ENCODE results near the gene SMYD1. TPM values are rescaled to one million over a fixed set of nuclear protein-coding genes. Genes with fewer than 3 reads are reported as not detected.

Gene SMYD1
- total RNA-seq, 1 donor from 2014 or later = not detected

GRCh38 chr2:88147145-88147544 is 79.5 kb downstream of the SMYD1 start:
- no peak overlapping the region for H3K4me3 Mint-ChIP-seq (ENCODE audit: unreplicated experiment)
- peaks cover 26% of the 10 kb centered on the region for H3K27me3 Mint-ChIP-seq (ENCODE audit: low read depth)
- H3K36me3 Mint-ChIP-seq (ENCODE audit: low read depth) = peaks cover 10% of the 10 kb centered on the region
- H3K4me1 Mint-ChIP-seq (ENCODE audit: low read depth) = no peaks in the 10 kb centered on the region
- TF ChIP-seq CTCF (IDR thresholded peaks at IDR 0.05) = no peak
- H3K27ac Mint-ChIP-seq (ENCODE audit: unreplicated experiment) = no peak overlapping the region
- DNase-seq (ENCODE audit: low spot score) = no peak
- peaks cover 24% of the 10 kb centered on the region for H3K9me3 Mint-ChIP-seq (ENCODE audit: low read depth)

- Mint-ChIP-seq H3K27me3 (ENCODE audit: low read depth) (peaks cover 18% of the 10 kb centered on the region), H3K4me1 (ENCODE audit: low read depth) (no peaks in the 10 kb centered on the region), H3K27ac (ENCODE audit: unreplicated experiment) (no peak overlapping the region), H3K9me3 (ENCODE audit: low read depth) (peaks cover 29% of the 10 kb centered on the region), H3K4me3 (ENCODE audit: unreplicated experiment) (no peak overlapping the region), H3K36me3 (ENCODE audit: low read depth) (peaks cover 16% of the 10 kb centered on the region)
- DNase-seq (ENCODE audit: low spot score) = no peak
- TF ChIP-seq CTCF (IDR thresholded peaks at IDR 0.05) = no peak
These were observed 81.4 kb downstream of the SMYD1 start for GRCh38 chr2:88148929-88149438.

GRCh38 chr2:88159481-88159880 is 91.9 kb downstream of the SMYD1 start:
- no peak for TF ChIP-seq CTCF (IDR thresholded peaks at IDR 0.05)
- DNase-seq (ENCODE audit: low spot score) = no peak
- Mint-ChIP-seq H3K36me3 (ENCODE audit: low read depth) (no peaks in the 10 kb centered on the region), H3K27me3 (ENCODE audit: low read depth) (peaks cover 2% of the 10 kb centered on the region), H3K27ac (ENCODE audit: unreplicated experiment) (no peak overlapping the region), H3K4me3 (ENCODE audit: unreplicated experiment) (no peak overlapping the region), H3K9me3 (ENCODE audit: low read depth) (no peaks in the 10 kb centered on the region), H3K4me1 (ENCODE audit: low read depth) (no peaks in the 10 kb centered on the region)

- H3K4me1 Mint-ChIP-seq (ENCODE audit: low read depth) = no peaks in the 10 kb centered on the region
- TF ChIP-seq CTCF (IDR thresholded peaks at IDR 0.05) = peak; percentile 94
- no peak overlapping the region for H3K4me3 Mint-ChIP-seq (ENCODE audit: unreplicated experiment)
- H3K27me3 Mint-ChIP-seq (ENCODE audit: low read depth) = peaks cover 2% of the 10 kb centered on the region
- H3K36me3 Mint-ChIP-seq (ENCODE audit: low read depth) = no peaks in the 10 kb centered on the region
- DNase-seq (ENCODE audit: low spot score) = no peak
- no peaks in the 10 kb centered on the region for H3K9me3 Mint-ChIP-seq (ENCODE audit: low read depth)
- no peak overlapping the region for H3K27ac Mint-ChIP-seq (ENCODE audit: unreplicated experiment)
These were observed 92.4 kb downstream of the SMYD1 start for GRCh38 chr2:88159955-88160415.

GRCh38 chr2:88160517-88160916 is 92.9 kb downstream of the SMYD1 start:
- no peak overlapping the region for H3K4me3 Mint-ChIP-seq (ENCODE audit: unreplicated experiment)
- TF ChIP-seq CTCF (IDR thresholded peaks at IDR 0.05) = no peak
- DNase-seq (ENCODE audit: low spot score) = no peak
- no peaks in the 10 kb centered on the region for H3K27me3 Mint-ChIP-seq (ENCODE audit: low read depth)
- no peaks in the 10 kb centered on the region for H3K36me3 Mint-ChIP-seq (ENCODE audit: low read depth)
- H3K27ac Mint-ChIP-seq (ENCODE audit: unreplicated experiment) = no peak overlapping the region
- no peaks in the 10 kb centered on the region for H3K4me1 Mint-ChIP-seq (ENCODE audit: low read depth)
- H3K9me3 Mint-ChIP-seq (ENCODE audit: low read depth) = no peaks in the 10 kb centered on the region

All from chondrocyte (in vitro differentiated cells).